ENCODE data around the gene FHIT.

- TF ChIP-seq CTCF (conservative IDR thresholded peaks at IDR 0.05; ENCODE audit: low read depth, low read length) (no peak), EZH2 (IDR thresholded peaks at IDR 0.05; ENCODE audit: low read length, unreplicated experiment) (no peak), EZH2phosphoT487 (IDR thresholded peaks at IDR 0.05; ENCODE audit: borderline replicate concordance, low read length) (no peak)
Measured at GRCh38 chr3:61015859-61016258, 235.4 kb downstream of the FHIT start.

All from PC-3 (cell line).